Stimulated activated naive CD4-positive, alpha-beta T cell (primary cell): Measurements from ENCODE around the gene KIF3C.
"Not testable (repeated sequence)": the region's sequence is repeated elsewhere in the genome, so short reads cannot be mapped to it uniquely, and the experiment has no call there.

Experiments
- DNase-seq, 6 experiments: peaks; one replicate each; lab custom pipeline; 2025; lab: John Stamatoyannopoulos, UW

Gene KIF3C

DNA sequence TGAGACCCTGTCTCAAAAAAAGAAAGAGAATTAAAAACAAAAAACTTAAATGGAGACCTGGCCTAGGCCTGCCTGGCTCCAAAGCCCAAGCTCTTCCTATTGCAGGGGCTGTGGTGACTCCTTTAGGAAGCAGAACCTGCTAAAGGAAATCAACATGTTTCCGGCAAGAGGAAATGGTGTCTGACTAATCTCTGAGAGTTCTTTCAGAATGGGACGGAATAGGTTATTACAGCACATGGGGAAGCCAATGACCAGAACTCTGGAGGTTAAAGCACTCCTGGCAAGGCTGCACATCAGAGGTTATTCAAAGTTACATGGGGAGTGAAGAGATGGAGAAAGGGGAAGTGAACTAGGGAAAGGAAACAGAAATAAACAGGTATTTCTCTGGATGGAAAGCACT is 21.4 kb downstream of the KIF3C start:
- no peak for DNase-seq

DNA sequence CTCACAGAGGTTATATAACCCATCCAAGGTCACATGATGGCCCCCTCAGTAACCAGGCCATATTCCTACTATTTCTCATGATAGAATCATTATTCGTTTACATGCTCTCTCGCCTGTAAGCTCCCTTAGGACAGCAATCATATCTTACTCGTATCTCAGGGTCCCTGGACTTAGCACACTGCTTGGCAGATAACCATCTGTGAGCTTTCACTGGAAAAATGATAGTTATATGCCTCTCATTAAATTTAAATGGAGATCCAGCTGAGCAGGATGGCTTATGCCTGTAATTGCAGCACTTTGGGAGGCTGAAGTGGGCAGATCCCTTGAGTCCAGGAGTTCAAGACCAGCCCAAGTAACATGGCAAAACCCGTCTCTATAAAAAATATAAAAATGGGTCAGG is 21.9 kb downstream of the KIF3C start:
- no peak for DNase-seq

DNA sequence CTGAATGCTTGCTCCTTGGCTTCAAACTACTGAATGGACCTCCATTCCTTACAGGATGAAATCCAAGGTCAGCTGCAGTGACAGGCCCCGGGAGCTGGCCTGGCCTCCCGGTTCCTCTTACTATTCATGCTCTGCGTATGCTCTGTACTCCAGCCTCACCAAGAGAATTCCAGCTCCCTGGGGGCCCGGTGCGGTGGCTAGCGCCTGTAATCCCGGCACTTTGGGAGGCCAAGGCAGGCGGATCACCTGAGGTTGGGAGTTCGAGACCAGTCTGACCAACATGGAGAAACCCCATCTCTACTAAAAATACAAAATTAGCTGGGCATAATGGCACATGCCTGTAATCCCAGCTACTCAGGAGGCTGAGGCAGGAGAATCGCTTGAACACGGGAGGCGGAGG is 23.7 kb downstream of the KIF3C start:
- not testable (repeated sequence) for DNase-seq

DNA sequence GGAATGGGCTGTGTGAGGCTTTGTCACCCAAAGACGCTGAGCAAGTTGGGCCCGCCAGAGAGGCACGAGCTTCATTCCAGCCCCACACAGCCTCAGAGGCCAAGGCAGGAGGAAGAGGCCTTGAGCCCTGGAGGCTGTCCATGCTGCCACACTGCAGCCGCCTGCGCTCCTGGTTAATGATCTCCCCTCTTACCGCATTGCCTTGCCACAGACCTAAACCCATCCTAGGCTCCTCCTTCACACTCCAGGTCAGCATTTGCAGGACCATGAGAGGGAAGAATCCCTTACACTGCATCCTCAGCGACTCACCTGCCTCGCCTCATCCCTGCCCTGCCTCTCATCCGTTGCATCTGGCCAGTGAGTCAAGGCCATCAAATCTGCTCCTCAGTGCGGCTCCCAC is 24.6 kb downstream of the KIF3C start:
- DNase-seq, result no peak

DNA sequence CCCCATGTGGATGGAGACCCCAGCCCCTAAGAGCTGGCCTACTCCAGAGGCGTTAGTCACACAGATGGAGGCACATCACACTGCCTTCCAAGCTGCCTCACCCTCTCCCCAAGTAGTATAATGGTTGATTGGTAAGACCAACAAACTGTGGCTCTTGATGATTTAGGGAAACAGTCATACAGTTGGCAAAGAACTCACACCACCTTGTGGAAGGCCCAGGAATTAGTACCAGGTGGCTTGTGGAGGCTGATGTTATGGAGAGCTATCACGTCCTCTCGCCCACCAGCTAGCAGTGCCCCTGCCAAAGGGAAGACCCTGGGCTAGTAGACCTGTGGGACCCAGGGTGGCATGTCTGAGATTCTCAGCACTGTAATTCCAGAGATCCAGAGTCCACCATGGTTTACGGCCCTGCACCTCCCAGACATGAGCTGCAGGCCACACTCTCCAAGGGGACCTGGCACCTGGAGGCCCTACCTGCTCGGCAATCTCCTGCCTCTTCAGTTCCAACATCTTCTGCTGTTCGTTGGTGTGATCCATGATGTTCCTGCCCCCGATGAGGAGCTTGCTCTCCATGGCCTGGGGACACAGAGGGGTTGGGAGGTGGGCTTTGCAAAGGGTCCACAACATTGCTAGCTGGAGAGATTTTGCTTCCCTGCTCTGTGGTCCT is 26.3 kb downstream of the KIF3C start:
- DNase-seq, result no peak

DNA sequence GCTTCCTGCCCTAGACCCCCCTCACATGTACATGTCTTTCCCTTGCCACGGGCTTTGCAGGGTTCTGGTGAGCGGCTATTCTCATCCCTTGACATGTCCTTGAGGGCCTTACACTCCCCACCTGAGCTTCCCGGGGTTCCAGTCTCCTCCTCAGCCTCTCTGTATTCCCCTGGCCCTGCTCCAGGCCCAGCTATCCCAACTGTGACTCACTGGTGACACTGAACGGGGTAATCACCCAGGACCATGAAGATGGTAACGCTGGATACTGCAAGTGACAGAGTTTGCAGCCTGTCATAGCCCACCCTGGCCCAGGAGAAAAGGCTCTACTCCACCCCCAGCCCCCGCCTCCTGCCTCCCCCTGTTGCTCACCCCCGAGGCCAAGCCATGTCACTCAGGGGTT is 27.3 kb downstream of the KIF3C start:
- no peak for DNase-seq

DNA sequence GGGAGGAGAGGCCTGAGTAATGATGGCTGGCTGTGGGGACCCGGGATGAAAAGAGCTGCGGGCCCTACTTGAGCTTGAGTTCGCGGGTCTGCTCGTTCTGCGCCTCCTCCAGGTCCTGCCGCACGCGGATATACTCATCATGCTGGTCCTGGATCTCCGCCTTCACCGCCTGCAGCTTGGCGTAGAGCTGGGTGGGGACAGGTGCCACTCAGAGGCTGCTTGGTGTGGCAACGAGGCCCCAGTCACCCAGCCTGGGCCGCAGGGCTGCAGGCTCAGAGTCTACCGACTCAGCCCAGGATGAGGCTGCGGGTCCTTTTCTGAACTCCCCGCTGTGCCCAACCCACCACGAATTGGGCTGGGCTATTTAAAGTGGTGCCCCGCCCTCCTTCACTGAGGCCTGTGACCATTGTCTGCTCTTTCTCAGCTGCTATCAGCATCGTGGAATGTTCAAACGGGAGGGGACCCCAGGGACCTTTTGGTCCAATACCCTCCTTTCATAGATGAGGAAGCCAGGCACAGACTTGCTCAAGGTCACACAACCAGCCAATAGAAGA is 28.0 kb downstream of the KIF3C start:
- DNase-seq, result no peak

DNA sequence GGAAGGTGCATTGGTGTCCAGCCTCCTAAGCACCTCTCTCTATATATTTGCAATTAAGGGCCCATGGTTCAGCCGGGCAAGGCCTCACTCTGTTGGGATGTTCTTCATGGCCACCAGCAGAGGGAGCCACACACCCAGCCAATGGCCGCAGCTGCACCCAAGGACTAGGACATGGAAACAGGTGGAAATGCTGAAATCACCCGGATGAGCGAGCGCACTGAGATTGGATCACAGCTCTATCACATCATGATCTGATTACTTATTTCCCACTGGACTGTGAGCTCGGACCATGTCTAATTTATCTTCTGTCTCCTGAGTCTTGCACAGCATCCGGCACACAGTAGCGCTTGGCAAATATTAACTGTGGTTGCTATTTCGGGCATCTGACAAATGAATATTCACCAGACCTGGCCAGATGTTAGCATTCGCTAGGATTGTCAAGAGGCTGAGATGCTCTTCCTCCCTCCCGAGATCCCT is 31.2 kb downstream of the KIF3C start:
- DNase-seq, result peak; percentile 27 to 67 (median 47)

DNA sequence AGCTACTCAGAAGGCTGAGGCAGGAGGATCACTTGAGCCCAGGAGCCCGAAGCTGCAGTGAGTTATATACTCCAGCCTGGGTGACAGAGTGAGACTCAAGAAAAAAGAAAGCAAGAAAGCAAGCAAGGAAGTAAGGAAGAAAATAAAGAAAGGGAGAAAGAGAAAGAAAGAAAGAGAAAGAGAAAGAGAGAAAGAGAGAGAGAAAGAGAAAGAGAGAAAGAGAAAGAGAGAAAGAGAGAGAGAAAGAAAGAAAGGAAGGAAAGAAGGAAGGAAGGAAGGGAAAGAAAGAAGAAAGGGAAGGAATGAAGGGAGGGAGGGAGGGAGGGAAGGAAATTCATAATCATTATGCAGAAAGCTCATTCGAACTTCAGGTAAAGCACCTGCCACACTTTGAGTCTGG is 33.9 kb downstream of the KIF3C start:
- no peak for DNase-seq

DNA sequence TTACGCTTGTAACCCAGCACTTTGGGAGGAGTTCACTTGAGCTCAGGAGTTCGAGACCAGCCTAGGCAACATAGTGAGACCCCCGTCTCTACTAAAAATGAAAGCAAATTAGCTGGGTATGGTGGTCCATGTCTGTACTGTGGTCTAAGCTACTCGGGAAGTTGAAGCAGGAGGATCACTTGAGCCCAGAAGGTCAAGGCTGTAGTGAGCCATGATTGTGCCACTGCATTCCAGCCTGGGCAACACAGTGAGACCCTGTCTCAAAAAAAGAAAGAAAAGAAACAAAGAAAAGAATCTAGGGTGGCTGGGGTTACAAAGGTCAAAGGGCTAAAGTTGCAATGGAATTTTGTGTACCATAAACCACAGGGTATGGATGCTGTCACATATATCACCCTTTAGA is 41.3 kb downstream of the KIF3C start:
- DNase-seq, result no peak

DNA sequence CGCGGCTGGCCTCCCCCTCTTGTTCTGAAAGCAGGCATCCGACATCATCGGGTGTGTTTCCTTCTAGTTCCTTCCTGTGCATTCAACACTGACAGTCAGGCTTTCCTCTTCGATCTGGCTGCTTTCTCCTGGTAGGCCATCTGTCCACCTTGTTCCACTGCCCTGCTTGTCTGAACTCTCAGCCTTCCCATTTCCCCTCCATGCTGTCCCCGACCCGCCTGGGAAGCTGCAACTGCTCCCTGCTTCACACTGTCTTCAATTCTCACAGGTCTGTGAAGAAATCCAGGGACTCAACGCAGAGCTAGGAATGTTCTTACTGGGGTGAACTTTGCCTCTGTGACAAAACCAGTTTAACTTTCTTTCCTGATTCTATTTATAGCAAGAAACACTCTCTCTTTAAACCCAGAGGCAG is 43.0 kb downstream of the KIF3C start:
- no peak for DNase-seq

DNA sequence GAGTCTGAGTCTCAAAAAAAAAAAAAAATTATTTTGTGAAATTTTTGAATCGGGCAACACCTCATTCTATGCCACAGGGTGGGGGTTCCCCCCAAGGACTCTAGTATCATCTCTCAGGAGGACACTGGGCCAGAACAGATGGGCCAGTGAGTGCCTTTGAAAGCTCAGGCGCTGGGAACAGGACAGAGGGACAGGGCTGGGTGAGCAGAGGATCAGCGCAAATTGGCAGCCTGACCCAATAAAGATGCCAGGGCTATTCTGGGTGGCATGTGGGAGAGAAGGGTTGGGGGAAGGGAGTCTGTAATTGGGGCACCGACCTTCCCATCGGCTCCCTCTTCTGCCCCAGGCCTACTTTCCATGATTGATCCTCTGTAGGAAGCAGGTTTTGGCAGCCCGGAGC is 44.0 kb downstream of the KIF3C start:
- no peak for DNase-seq

DNA sequence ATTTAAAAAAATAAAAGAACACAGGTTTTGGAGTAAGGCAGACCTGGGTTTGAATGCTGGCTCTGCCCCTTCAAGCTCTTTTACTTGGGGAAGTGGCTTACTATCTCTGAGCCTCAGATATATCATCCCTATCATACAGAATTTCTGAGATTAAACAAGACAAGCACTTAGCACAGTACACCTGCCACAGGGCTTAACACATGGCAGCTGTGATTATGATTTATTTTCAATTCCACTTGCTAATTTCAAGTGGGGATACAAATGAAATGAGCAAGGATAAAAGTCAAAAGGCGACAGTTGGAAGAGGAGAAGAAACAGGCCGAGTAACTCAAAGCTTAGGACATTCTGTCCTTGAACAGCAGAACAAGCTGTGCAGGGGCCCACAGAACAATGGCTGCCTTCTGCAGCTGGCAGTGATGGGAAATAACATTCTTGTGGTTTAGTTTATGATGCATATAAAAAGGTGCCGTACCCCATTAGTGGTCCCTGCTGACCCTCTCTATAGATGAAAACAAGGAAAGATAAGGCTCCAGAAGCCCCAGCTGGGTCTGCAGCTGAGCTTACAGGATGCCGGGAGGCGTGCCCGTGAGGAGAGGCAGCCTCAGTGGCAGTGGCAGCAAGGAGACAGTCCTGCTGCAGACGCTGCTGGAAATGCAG is 45.3 kb downstream of the KIF3C start:
- DNase-seq, result no peak

DNA sequence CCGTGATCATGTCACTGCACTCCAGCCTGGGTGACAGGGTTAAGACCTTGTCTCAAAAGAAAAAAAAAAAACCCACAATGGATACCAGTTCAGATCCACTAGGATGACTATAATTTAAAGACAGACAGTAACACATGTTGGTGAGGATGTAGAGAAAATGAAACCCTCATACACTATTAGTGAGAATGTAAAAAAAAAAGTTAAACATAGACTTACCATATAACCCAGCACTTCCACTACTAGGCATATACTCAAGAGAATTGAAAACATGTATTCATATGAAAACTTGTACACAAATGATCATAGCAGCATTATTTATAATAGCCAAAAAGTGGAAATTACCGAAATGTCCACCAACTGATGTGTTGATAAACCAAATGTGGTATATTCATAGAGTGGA is 48.7 kb downstream of the KIF3C start:
- no peak for DNase-seq

DNA sequence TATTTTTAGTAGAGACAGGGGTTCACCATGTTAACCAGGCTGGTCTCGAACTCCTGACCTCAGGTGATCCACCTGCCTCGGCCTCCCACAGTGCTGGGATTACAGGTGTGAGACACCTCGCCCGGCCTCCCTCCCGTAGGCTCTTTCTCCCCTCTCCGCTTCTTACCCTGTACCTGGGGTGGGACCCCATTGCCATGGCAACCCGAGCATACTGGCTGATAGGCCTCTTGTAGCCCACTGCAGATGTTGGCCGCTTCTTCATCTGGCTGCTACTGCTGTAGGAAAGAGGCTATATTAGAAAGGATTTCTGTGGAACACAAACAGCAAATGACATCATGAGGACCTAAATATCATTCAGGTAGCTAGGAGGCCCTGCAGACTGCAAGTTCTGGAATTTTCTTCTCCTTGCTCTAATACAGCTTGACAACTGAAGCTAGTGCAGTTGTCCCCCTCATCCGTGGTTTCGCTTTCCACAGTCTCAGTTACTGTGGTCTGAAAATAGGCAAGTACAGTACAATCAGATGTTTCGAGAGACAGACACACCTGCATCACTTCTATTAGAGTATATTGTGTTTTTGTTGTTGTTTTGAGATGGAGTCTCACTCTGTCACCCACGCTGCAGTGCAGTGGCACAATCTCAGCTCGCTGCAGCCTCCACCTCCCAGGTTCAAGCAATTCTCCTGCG is 52.4 kb downstream of the KIF3C start:
- DNase-seq, result no peak

DNA sequence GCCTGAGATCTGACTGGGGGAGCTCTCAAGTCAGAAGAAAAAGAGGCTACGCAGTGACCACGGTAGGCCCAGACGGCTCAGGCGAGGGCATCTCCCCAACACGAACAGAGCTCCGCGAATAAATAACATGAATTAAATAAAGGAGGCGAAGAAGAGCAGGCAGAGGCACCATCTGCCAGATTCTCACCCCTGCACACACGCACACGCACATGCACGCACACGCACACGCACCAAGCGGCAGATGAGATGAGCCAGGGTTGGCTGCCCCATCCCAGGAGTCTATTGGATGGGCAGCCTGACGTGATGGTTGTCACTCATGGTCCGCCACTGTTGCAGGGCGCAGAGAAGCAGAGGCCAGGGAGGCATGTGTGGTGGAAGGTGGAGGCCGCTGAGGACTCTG is 53.6 kb downstream of the KIF3C start:
- DNase-seq, result no peak

DNA sequence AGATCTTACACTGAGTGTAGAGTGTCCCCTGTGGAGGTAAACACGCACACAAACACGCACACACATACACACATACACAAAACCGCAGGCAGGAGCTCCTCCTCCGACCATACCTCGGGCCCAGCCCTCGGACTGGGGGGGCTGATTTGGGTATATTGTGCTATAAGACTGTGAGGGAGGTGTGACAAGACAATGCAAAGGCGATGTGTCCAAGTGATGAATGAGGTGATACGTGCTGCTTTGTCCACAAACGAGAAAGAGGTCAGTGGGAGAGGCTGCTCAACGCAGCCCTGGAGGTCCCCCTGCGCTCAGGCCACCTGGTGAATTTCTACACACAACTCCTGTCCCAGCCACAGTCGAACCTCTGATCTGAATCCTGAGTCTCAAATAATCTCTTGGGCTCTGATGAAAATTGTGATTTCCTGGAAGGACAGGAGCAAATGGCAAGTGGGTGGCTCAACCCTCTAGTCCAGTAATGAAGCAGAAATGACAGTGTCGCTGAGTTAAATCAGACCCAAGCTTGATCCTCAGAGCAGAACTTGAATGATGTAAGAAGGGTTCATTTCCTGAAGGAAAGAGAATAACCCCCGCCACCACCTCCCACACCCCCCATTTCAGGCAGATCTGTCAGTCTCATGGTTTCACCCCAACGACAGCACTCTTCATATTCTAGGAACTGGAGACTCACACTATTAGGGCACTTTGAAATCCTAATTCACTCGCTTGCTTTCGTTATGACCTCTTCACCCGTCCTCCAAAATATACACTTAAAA is 55.1 kb downstream of the KIF3C start:
- DNase-seq, result no peak

DNA sequence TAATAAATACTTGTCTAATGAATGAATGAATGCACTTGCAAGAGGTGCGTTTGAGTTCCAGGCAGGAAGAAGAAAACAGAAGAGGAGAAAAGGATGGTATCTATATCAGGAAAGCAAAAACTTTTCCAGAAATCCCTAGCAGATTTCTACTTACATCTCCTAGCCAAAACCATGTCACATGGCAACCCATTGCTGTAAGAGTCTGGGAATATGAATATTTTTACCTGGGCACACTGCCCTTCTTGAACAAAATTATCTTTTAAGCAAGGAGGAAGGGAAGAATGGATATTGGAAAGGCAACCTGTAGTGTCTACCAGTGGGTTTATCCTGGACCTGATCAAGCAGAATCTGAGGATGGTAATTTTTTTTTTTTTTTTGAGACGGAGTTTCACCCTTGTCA is 59.8 kb downstream of the KIF3C start:
- no peak for DNase-seq

DNA sequence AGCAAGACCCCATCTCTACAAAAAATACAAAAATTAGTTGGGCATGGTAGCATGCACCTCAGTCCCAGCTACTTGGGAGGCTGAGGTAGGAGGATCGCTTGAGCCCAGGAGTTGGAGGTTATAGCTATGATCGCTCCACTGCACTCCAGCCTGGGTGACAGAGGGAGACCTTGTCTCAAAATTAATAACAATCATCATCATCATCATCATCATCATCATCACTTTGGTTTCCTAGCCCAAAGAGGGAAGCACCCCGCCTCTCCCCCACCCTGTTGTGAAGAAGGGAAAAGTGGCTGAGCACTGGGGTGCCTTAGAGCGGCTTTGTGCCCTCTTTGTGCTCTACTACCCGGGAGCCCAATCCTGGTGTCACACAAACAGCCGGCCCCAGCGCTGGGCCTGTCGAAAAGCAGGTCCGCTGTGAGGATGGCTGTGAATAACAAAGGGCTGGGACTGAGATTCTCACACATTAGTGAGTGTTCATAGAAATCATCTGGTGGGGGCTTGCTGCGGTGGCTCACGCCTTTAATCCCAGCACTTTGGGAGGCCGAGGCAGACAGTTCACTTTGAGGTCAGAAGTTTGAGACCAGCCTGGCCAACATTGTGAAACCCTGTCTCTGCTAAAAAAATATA is 61.4 kb downstream of the KIF3C start:
- no peak for DNase-seq

DNA sequence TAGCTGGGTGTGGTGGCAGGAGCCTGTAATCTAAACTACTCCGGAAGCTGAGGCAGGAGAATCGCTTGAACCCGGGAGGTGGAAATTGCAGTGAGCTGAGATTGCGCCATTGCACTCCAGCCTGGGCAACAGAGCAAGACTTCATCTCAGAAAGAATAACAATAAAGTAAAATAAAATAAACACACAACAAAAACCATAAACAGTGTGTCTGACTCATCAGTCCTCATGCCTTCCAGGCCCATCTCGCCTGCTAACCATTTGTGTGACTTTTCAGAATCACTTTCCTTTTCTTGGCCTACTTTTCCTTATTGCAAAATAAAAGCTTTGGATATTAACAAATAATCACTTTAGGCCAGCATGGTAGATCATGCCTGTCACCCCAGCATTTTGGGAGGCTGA is 62.0 kb downstream of the KIF3C start:
- DNase-seq, result no peak

DNA sequence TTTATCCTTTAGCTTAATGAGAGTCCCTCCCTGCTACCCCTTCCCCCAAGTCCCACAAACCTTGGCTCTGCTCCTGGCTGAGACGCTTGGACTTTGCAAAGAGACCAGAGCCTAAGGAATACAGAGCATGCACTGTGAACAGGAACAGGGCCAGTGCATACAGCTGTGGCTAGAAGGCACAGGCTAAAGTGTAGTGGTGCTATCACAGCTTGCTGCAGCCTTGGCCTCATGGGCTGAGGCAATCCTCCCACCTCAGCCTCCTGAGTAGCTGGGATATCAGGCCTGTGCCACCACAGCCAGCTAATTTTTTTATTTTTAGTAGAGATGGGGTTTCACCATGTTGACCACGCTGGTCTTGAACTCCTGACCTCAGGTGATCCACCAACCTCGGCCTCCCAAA is 64.5 kb downstream of the KIF3C start:
- no peak for DNase-seq

DNA sequence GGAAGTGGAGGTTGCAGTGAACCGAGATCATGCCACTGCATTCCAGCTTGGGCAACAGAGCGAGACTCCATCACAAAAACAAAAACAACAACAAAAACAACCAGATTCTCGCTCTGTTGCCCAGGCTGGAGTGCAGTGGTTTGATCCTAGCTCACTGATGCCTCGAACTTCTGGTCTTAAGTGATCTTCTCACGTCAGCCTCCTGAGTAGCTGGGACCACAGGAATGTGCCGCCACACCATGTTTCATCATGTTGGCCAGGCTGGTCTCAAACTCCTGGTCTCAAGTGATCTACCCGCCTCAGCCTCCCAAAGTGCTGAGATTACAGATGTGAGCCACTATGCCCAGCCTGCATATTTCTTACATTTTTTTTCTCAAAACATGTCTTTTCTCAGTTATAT is 64.9 kb downstream of the KIF3C start:
- DNase-seq, result not testable (repeated sequence)
